Breast epithelium (tissue), 3 donors: ENCODE results near the gene ART4.

Experiments used
- POLR2A ChIP-seq: fragments of 450-650 bp; IDR thresholded peaks from one replicate; pipeline ENCODE4 v1.6.1; 2016; ENCODE audit warnings: antibody characterized with exemption, mild to moderate bottlenecking, moderate library complexity
- TF ChIP-seq, protein P1 (sequence below), 3 donors: fragments of 450-650 bp; IDR thresholded peaks; one replicate each; pipeline ENCODE4 v1.5.1; 2016 to 2017; ENCODE audit warnings: antibody characterized with exemption in 3 of 3, mild to moderate bottlenecking in 3 of 3, moderate library complexity in 3 of 3

- no peak for TF ChIP-seq POLR2A
- TF ChIP-seq, protein P1, sequence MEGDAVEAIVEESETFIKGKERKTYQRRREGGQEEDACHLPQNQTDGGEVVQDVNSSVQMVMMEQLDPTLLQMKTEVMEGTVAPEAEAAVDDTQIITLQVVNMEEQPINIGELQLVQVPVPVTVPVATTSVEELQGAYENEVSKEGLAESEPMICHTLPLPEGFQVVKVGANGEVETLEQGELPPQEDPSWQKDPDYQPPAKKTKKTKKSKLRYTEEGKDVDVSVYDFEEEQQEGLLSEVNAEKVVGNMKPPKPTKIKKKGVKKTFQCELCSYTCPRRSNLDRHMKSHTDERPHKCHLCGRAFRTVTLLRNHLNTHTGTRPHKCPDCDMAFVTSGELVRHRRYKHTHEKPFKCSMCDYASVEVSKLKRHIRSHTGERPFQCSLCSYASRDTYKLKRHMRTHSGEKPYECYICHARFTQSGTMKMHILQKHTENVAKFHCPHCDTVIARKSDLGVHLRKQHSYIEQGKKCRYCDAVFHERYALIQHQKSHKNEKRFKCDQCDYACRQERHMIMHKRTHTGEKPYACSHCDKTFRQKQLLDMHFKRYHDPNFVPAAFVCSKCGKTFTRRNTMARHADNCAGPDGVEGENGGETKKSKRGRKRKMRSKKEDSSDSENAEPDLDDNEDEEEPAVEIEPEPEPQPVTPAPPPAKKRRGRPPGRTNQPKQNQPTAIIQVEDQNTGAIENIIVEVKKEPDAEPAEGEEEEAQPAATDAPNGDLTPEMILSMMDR (IDR thresholded peaks at IDR 0.05), result no peak
These were observed 2.7 kb downstream of the ART4 start for GRCh38 chr12:14840616-14841015.
